CD14-positive monocyte (primary cell): ENCODE data around the gene FBLIM1. TPM values are rescaled to one million over a fixed set of nuclear protein-coding genes. Genes with fewer than 3 reads are reported as not detected.

Experiments used
- DNase-seq, 3 donors: peaks; one replicate each; pipeline ENCODE4 v3.0.0-alpha.2; 2011 to 2022
- H2AFZ ChIP-seq: 2 replicates; pipeline ENCODE4 v1.6.0; 2012; ENCODE audit warnings: mild to moderate bottlenecking, low read depth, low read length, inconsistent platforms; ENCODE audit not compliant: insufficient read depth, poor library complexity, severe bottlenecking
- H3K27ac ChIP-seq, 2 donors: 1 replicate in 1 of 2; 2 replicates in 1 of 2; pipeline ENCODE4 v1.5.1; 2012 to 2013; ENCODE audit warnings: low read length in 2 of 2, control low read depth in 1 of 2, inconsistent platforms in 1 of 2, low read depth in 1 of 2, mild to moderate bottlenecking in 1 of 2
- H3K27me3 ChIP-seq, 2 donors: one replicate each; pipeline versions ENCODE4 v1.6.0 to v1.6.1; 2011 to 2013; ENCODE audit warnings: low read length in 2 of 2; ENCODE audit not compliant: control insufficient read depth in 2 of 2, insufficient read depth in 2 of 2
- H3K36me3 ChIP-seq, 2 donors: replicated peaks in 1 of 2; 1 replicate in 1 of 2; 2 replicates in 1 of 2; pipeline versions ENCODE4 v1.5.1 to v1.6.1; 2012 to 2013; ENCODE audit warnings: low read length in 2 of 2, control low read depth in 1 of 2, inconsistent platforms in 1 of 2, mild to moderate bottlenecking in 1 of 2; ENCODE audit not compliant: insufficient read depth in 2 of 2, control insufficient read depth in 1 of 2
- H3K4me1 ChIP-seq, 2 donors: 1 replicate in 1 of 2; 2 replicates in 1 of 2; pipeline versions ENCODE4 v1.5.1 to v1.6.1; 2012 to 2013; ENCODE audit warnings: low read length in 2 of 2, control low read depth in 1 of 2, inconsistent platforms in 1 of 2, mild to moderate bottlenecking in 1 of 2, moderate library complexity in 1 of 2; ENCODE audit not compliant: insufficient read depth in 2 of 2, control insufficient read depth in 1 of 2
- H3K4me2 ChIP-seq: replicated peaks from 2 replicates; pipeline ENCODE3; 2012; ENCODE audit warnings: low read length, moderate library complexity, mild to moderate bottlenecking; ENCODE audit not compliant: poor library complexity, severe bottlenecking; ENCODE audit errors: extremely low read depth
- H3K4me3 ChIP-seq, 3 experiments: fragments of 200-600 bp in 1 of 3; sonication (generic) in 1 of 3; replicated peaks in 1 of 3; 1 replicate in 2 of 3; 2 replicates in 1 of 3; pipeline ENCODE4 v1.5.1; 2011 to 2013; ENCODE audit warnings: low read length in 3 of 3, mild to moderate bottlenecking in 3 of 3, control low read depth in 2 of 3, low read depth in 2 of 3, inconsistent platforms in 1 of 3, moderate library complexity in 1 of 3
- H3K79me2 ChIP-seq: 2 replicates; pipeline ENCODE4 v1.6.0; 2012; ENCODE audit warnings: mild to moderate bottlenecking, control low read depth, inconsistent platforms, low read length, moderate library complexity; ENCODE audit not compliant: insufficient read depth
- H3K9ac ChIP-seq: 2 replicates; pipeline ENCODE4 v1.6.0; 2017; ENCODE audit warnings: low read length, mild to moderate bottlenecking; ENCODE audit not compliant: insufficient read depth, poor library complexity, severe bottlenecking
- H3K9me3 ChIP-seq, 2 donors: replicated peaks in 1 of 2; 1 replicate in 1 of 2; 2 replicates in 1 of 2; pipeline versions ENCODE4 v1.5.1 to v1.6.1; 2012 to 2013; ENCODE audit warnings: low read length in 2 of 2, control low read depth in 1 of 2; ENCODE audit not compliant: control insufficient read depth in 1 of 2, insufficient read depth in 1 of 2
- H4K20me1 ChIP-seq: 2 replicates; pipeline ENCODE4 v1.6.0; 2012; ENCODE audit warnings: mild to moderate bottlenecking, low read length, control low read depth, moderate library complexity; ENCODE audit not compliant: insufficient read depth
- H3K27ac Mint-ChIP-seq, 7 donors: one replicate each; pipeline ENCODE4 v1.8.0; 2020; ENCODE audit warnings: mild to moderate bottlenecking in 7 of 7, mixed read lengths in 7 of 7, moderate library complexity in 6 of 7, inconsistent platforms in 2 of 7
- H3K27me3 Mint-ChIP-seq, 3 donors: one replicate each; pipeline ENCODE4 v1.8.0; 2021 to 2022; ENCODE audit warnings: low read depth in 3 of 3, mild to moderate bottlenecking in 3 of 3, mixed read lengths in 3 of 3, moderate library complexity in 3 of 3, inconsistent platforms in 1 of 3
- H3K36me3 Mint-ChIP-seq, 2 donors: one replicate each; pipeline ENCODE4 v1.8.0; 2020; ENCODE audit warnings: mixed read lengths in 2 of 2, inconsistent platforms in 1 of 2, mild to moderate bottlenecking in 1 of 2
- H3K4me1 Mint-ChIP-seq: one replicate; pipeline ENCODE4 v1.8.0; 2020; ENCODE audit warnings: mild to moderate bottlenecking, mixed read lengths
- H3K4me3 Mint-ChIP-seq, 2 donors: one replicate each; pipeline ENCODE4 v1.8.0; 2020; ENCODE audit warnings: mild to moderate bottlenecking in 2 of 2, mixed read lengths in 2 of 2, moderate library complexity in 1 of 2
- H3K9me3 Mint-ChIP-seq, 7 donors: one replicate each; pipeline ENCODE4 v1.8.0; 2020 to 2022; ENCODE audit warnings: mixed read lengths in 7 of 7, mild to moderate bottlenecking in 6 of 7, moderate library complexity in 6 of 7, inconsistent platforms in 2 of 7
- WGBS: methylation state at CpG from one replicate; pipeline ENCODE4 v1.1.5; 2013; ENCODE audit warnings: missing lambda C conversion rate; ENCODE audit not compliant: insufficient coverage; 5-methylcytosine and 5-hydroxymethylcytosine counted together
- intact Hi-C, 2 donors: fragments of 100-400 bp; cut with micrococcal nuclease; formaldehyde crosslinking; loops; one replicate each; pipeline versions ENCODE4 v1.15.0 to v1.15.1; 2023
- polyA plus RNA-seq, 3 donors: library from polyadenylated mRNA; depleted of rRNA in 1 of 3; unstranded in 2 of 3; stranded (reverse) in 1 of 3; fragments of 300-500 nt in 2 of 3; fragments of >200 nt in 1 of 3; fragmentation: Illumina TruSeq in 2 of 3; gene quantifications; 1 replicate in 2 of 3; 2 replicates in 1 of 3; pipeline ENCODE4 v1.2.3, GENCODE V29; 2012 to 2021
- TF ChIP-seq, protein P1 (sequence below): fragments of 200-600 bp; IDR thresholded peaks from one replicate; pipeline ENCODE4 v1.8.0; 2022; ENCODE audit warnings: antibody characterized with exemption, mild to moderate bottlenecking

FBLIM1 gene
- polyA plus RNA-seq, 3 donors, result not detected

DNA sequence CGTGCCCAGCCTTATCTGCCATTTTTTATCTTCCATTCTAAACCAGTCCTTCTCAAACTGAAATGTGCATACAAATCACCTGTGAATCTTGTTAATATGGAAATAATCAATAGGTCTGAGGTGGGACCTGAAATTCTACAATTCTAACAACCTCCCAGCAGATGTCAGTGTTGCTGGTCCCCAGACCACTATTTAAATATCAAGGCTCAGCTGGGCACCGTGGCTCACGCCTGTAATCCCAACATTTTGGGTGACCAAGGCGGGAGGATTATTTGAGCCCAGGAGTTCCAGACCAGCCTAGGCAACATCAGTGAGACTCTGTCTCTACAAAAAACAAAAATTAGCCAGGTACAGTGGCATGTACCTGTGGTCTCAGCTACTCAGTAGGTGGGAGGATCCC is 44.8 kb downstream of the FBLIM1 start:
- Histone ChIP-seq H3K4me1 (no peaks in the 10 kb centered on the region), H3K4me3 (no peak overlapping the region), H2AFZ (no peak overlapping the region), H4K20me1 (no peaks in the 10 kb centered on the region), H3K9ac (no peak overlapping the region), H3K9me3 (no peaks in the 10 kb centered on the region), H3K4me2 (no peak overlapping the region), H3K27ac (no peak overlapping the region), H3K27me3 (peaks cover 0 to 7% of the 10 kb centered on the region in 2 donors), H3K36me3 (no peaks in the 10 kb centered on the region), H3K79me2 (no peaks in the 10 kb centered on the region)
- H3K4me3 Mint-ChIP-seq, result no peak overlapping the region
- no peaks in the 10 kb centered on the region for H3K4me1 Mint-ChIP-seq
- intact Hi-C loops, result loop anchor here in 1 of 2 donors (5.0 kb wide), 2 partner anchors 104 to 189 kb away; no protein-coding TSS in a partner anchor
- no CpG with 5 or more reads among the region's 4 CpGs for WGBS
- no peaks in the 10 kb centered on the region for H3K36me3 Mint-ChIP-seq
- no peak overlapping the region for H3K27ac Mint-ChIP-seq
- DNase-seq, result peak in 2 of 3 donors; percentile 27
- TF ChIP-seq, protein P1, sequence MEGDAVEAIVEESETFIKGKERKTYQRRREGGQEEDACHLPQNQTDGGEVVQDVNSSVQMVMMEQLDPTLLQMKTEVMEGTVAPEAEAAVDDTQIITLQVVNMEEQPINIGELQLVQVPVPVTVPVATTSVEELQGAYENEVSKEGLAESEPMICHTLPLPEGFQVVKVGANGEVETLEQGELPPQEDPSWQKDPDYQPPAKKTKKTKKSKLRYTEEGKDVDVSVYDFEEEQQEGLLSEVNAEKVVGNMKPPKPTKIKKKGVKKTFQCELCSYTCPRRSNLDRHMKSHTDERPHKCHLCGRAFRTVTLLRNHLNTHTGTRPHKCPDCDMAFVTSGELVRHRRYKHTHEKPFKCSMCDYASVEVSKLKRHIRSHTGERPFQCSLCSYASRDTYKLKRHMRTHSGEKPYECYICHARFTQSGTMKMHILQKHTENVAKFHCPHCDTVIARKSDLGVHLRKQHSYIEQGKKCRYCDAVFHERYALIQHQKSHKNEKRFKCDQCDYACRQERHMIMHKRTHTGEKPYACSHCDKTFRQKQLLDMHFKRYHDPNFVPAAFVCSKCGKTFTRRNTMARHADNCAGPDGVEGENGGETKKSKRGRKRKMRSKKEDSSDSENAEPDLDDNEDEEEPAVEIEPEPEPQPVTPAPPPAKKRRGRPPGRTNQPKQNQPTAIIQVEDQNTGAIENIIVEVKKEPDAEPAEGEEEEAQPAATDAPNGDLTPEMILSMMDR, result peak; percentile 42
- H3K27me3 Mint-ChIP-seq, result peaks cover 30 to 51% (median 32%) of the 10 kb centered on the region in 3 donors
- no peaks in the 10 kb centered on the region for H3K9me3 Mint-ChIP-seq

DNA sequence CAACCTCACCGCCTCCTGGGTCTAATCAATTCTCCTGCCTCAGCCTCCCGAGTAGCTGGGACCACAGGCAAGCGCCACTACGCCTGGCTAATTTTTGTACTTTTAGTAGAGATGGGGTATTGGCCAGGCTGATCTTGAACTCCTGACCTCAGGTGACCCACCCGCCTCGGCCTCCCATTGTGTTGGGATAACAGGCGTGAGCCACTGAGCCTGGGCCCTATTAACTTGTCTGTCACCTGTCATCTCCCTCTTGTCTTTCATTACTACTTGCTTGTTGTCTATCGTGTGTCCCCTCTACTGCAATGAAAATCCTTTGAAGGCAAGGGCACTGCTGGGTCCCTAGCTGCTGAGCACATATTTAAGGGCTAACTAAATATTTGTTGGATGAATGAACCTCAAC is 45.5 kb downstream of the FBLIM1 start:
- no peaks in the 10 kb centered on the region for H3K36me3 Mint-ChIP-seq
- H3K79me2 ChIP-seq, result no peaks in the 10 kb centered on the region
- H3K4me3 Mint-ChIP-seq, result no peak overlapping the region
- H3K9me3 ChIP-seq, result no peaks in the 10 kb centered on the region
- no peak overlapping the region for H2AFZ ChIP-seq
- no peaks in the 10 kb centered on the region for H4K20me1 ChIP-seq
- DNase-seq, result no peak
- H3K9ac ChIP-seq, result no peak overlapping the region
- H3K27ac Mint-ChIP-seq, result no peak overlapping the region
- no peaks in the 10 kb centered on the region for H3K36me3 ChIP-seq
- peaks cover 32 to 51% (median 35%) of the 10 kb centered on the region in 3 donors for H3K27me3 Mint-ChIP-seq
- no peak overlapping the region for H3K27ac ChIP-seq
- H3K4me2 ChIP-seq, result no peak overlapping the region
- no peaks in the 10 kb centered on the region for H3K4me1 Mint-ChIP-seq
- no peak overlapping the region for H3K4me3 ChIP-seq
- 98% methylated on average over 6 of the region's 8 CpGs for WGBS
- no peaks in the 10 kb centered on the region for H3K9me3 Mint-ChIP-seq
- TF ChIP-seq, protein P1, result no peak
- H3K27me3 ChIP-seq, result peaks cover 0 to 7% of the 10 kb centered on the region in 2 donors
- intact Hi-C loops, result loop anchor here in 1 of 2 donors (5.0 kb wide), 2 partner anchors 103 to 188 kb away; no protein-coding TSS in a partner anchor
- no peaks in the 10 kb centered on the region for H3K4me1 ChIP-seq
